GM12892 (cell line): ENCODE measurements around the gene CYTH4.

Experiments used
- DNase-seq: peaks from one replicate; pipeline ENCODE4 v3.0.0; 2011; ENCODE audit not compliant: insufficient read length
- FAIRE-seq: peaks from 2 replicates; lab custom pipeline; 2011; peaks lifted over from hg19 to GRCh38; lab: Jason Lieb, UNC
- POLR2A ChIP-seq: IDR thresholded peaks from 2 replicates; pipeline ENCODE4 v1.6.1; 2011; ENCODE audit warnings: low read depth, low read length, control low read depth
- POLR2AphosphoS5 ChIP-seq: IDR thresholded peaks from 2 replicates; pipeline ENCODE4 v1.6.1; 2011; ENCODE audit warnings: low read depth, low read length, control low read depth
- TAF1 ChIP-seq: IDR thresholded peaks from 2 replicates; pipeline ENCODE4 v1.6.1; 2011; ENCODE audit warnings: low read depth, mild to moderate bottlenecking, control low read depth, low read length, borderline replicate concordance

CYTH4 gene

DNA sequence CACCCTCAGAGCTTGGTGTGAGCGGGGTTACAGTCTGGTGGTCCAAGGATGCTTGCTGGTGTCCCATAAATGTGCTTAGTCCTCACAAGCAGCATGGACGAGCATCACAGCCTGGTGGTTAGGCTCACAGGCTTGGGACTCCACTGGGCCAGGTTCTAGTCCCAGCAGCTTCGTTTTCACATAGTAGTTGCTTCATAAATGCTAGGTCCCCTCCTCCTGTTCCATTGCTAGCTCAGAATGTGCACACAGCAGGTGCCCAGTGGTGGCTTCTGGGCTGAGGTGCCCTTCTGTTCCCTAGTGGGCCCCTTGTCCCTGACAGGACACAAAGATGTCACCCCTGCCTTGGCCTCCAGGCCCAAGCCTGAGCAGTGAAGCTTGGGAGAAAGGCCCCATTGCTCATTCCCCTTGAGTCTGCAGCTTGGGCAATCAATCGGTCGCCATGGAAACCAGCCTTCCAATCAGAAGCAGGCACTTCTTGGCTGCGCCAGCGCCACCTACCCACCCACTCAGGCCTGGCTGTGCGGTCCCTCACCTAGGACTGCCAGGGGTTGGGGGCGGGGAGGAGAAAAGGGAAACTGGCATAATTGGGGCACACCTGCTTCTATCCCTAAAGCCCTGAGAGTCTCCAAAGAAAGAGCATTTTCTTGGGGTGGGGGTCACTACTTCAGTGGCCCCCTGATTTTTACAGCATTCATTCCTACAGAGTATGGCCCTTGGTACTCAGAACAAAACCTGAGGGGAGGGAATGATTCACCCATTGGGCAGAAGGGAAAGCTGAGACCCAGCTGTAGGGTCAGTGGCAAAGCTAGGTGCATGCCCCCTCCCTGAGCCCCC is 48.1 kb downstream of the CYTH4 start:
- FAIRE-seq (peak; percentile 86), DNase-seq (peak; percentile 75)

DNA sequence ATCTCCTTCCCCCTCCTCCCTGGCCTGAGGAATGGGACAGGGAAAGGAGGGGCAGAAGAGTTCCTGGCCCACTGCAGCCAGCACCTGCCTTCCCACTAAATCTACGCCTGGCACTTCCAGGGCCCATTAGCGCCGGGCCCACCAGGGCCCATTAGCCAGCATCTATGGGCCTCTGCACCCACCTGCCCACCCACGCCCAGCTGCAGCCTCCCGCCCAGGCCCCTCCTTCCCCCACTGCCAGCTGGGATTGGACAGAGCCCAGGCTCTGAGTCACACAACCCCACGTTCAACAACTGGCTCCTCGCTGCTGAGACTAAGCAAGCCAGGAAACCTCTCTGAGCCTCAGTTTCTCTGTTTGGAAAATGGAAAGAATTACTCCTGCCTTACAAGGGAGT is 48.7 kb downstream of the CYTH4 start:
- no peak for TF ChIP-seq POLR2A
- TF ChIP-seq TAF1: no peak
- TF ChIP-seq POLR2AphosphoS5: no peak
- FAIRE-seq: no peak
- no peak for DNase-seq

More for the DNA sequence above, 48.1 kb downstream of the CYTH4 start:
- no peak for TF ChIP-seq POLR2AphosphoS5
- TF ChIP-seq TAF1: no peak
- no peak for TF ChIP-seq POLR2A

DNA sequence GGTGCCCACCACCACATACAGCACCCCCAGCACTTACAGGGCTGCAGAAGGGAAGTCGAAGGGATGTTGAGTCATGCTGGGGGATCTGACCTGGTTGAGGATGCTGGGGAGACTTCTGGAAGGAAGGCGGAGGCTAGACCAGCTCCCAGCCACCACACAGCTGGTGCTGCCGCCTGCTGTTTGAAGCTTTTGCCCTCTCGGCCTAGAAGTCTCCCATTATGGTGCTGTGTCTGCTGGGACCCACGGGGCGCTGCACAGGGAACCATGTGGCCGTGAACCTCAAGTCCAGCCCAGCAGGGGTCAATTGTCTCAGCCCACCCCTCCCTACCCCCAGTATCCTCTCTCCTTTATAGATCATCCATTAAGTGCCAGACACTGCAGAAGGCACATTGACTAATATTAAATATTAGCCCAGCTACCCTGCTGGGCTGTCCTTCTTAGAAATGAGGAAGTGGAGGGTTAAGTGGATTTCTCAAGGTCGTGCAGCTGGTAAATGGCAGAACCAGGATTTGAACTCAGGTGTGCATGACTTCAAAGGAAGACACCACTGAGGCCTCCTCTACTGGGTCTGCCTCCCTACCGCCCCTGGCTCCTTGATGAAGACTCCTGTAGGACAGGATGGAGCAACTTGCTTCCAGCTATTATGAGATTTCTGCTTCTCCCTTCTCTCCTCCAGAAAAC is 49.7 kb downstream of the CYTH4 start:
- FAIRE-seq: no peak
- no peak for TF ChIP-seq POLR2AphosphoS5
- TF ChIP-seq POLR2A: no peak
- no peak for TF ChIP-seq TAF1

DNA sequence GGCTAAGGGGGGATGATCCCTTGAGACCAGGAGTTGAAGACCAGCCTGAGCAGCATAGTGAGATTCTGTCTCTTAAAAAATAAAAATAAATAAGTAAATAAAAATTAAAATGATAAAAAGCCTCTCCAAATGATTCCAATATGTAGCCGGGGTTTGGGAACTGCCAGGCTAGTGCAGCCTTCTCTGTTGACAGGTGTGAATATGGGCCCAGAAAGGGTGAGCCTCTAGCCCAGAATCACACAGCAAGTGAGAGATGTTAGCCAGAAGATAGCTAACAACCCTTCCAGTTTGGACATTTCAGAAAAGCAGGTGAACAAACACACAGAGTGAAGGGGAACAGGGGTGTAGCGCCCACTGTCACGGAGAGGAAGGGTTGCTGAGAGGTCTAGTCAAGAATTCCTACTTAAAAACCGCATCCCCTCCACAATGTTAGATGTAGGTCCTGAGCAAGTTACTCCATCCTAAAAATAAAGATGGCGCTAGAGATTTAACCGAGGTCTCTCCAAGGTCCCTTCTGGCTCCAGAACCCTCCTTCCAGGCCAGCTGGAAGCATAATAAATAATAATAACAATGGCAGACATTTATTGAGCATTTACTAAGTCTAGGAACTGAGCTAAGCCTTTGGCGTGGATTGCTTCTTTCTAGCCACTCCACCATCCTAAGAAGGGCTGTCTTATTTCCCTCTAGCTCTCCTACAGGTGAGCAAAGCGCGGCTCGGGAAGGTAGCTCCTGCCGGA is 51.6 kb downstream of the CYTH4 start:
- no peak for TF ChIP-seq POLR2A
- DNase-seq (no peak), FAIRE-seq (no peak)

More for the DNA sequence above, 49.7 kb downstream of the CYTH4 start:
- DNase-seq: no peak

DNA sequence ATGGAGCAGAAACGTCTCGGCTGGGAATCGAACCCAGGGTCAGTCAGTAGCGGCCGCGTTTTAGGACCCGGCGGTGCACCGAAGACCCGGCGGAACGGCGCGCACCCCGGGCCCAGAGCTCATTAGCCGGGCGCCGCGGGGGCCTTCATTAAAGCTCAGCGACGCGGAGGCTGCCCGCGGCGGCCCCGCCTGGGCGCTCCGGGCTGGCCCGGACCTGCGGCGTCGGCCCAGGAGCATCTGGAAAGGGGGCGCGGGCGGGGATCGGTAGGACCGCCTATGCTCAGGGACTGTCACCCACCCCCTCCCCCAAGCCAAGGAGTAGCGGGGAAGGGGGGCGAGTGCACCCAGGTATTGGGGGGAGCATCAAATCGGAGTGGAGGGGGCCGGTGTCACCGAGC is 52.2 kb downstream of the CYTH4 start:
- DNase-seq: no peak
- TF ChIP-seq TAF1 (no peak), POLR2AphosphoS5 (no peak), POLR2A (no peak)
- FAIRE-seq: no peak

DNA sequence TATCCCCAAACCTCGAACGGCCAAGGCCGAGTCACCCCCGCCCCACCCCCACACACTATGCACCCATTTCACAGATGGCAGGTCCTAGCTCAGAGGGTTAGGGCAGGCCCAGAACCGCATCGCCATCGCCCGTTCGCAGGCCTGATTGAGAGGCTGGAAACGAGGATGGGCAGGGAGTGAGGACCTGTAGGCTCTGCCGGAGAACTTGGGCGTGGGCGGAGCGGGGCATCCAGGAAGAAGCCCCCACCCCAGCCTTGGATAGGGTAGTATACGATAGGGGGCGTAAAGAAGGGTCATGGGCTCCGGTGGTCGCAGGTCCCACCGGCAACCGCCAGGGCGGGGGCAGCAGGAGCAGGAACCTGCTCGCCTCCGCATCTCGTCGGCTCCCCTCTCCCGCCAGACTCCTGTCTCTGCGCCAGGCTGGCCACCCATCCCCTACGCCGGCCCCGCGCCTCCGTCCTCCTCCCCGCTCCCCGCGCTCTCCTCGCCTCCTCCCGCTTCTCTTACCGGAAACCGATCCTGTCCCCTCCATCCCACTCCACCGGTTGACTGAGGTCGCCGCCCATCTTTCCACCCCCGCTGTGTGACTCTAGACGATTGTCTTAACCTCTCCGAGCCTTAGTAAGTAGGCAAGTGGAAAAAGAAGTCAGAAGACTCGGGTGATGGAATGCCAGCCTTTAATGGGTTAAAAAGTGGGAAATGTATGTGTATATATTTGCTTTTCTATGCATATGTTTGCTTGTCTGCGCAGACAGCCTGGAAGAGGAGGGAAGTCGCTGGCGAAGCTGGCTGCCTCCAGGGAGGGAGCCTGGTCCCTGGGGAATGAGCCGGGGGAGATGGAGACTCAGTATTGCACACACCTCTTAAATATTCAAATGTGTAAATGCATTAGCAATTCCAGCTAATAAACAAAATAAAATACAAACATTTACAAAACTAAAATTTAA is 52.8 kb downstream of the CYTH4 start:
- TF ChIP-seq TAF1: no peak
- no peak for TF ChIP-seq POLR2A
- no peak for TF ChIP-seq POLR2AphosphoS5
- DNase-seq (no peak), FAIRE-seq (no peak)

DNA sequence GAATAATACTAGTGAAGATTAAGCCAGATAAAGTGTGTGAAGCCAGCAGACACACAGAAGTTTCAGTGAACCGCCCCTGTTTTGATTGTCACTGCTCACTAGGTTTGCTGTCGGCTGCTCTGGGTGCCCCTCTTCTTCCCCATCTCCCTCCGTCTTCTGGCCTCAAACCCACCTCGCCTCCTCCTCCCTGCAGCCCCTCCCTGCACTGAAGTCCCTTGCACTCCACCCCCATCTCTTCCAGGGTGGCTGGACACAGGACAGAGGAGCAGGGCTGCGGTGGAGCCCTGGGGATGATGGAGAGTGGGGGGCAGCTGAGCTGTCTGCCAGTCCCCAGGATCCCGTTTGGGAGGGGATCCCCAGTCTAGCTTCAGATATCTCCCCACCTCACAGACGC is 53.5 kb downstream of the CYTH4 start:
- no peak for DNase-seq
- TF ChIP-seq POLR2A (no peak), TAF1 (no peak), POLR2AphosphoS5 (no peak)
- no peak for FAIRE-seq

DNA sequence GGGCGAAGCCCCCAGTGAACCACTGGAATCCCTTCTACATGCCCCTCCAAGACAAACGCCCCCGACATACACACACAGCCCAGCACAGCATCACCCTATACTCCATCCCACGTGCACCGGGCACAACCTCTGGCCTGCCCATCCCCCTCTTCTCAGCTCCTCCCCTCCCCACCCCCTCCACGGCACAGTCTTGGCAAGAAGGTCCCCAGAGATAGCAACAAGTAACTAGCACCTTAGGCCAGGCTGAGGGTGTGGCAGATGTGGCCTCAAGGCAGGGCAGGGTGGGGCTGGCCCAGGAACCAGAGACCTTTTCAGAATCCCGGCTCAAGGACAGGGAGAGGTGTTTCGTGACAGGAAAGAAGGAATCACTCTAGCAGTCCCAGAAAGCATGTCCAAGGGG is 54.3 kb downstream of the CYTH4 start:
- DNase-seq (no peak), FAIRE-seq (no peak)
- TF ChIP-seq POLR2AphosphoS5 (no peak), TAF1 (no peak), POLR2A (no peak)

DNA sequence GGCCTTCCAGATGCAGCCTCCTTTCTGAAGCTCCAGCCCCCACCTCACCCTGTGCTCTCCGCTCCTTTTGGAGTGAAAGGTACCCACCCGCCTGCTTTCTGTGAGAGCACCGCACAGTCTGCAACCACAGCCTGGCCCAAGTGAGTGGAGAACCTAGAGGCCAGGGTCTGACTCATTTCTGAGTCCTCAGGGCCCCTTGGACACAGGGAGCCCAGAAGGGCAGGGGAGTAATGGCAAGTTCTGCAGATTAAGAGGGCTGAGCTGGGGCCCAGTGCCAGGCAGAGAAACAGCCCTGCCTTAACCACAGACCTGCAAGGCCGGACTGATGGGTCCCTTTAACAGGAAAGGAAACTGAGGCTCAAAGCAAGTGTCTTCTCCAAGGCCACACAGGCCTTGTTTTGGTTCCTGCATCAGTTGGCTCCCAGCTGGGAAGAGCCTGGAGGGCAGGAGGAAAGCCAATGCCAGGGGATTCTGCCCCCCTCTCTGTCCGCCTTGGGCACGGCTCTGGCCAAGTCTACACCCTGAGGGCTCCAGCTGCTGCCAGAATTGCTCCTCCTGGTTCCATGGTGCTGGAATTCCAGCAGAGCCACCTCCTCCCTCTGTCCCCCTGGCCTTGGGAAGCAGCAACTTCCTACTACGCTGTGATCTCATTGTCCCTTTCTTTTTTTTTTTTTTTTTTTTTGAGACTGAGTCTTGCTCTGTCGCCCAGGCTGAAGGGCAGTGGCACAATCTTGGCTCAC is 55.1 kb downstream of the CYTH4 start:
- no peak for FAIRE-seq
- no peak for TF ChIP-seq TAF1
- no peak for TF ChIP-seq POLR2A
- no peak for TF ChIP-seq POLR2AphosphoS5
- DNase-seq: no peak

DNA sequence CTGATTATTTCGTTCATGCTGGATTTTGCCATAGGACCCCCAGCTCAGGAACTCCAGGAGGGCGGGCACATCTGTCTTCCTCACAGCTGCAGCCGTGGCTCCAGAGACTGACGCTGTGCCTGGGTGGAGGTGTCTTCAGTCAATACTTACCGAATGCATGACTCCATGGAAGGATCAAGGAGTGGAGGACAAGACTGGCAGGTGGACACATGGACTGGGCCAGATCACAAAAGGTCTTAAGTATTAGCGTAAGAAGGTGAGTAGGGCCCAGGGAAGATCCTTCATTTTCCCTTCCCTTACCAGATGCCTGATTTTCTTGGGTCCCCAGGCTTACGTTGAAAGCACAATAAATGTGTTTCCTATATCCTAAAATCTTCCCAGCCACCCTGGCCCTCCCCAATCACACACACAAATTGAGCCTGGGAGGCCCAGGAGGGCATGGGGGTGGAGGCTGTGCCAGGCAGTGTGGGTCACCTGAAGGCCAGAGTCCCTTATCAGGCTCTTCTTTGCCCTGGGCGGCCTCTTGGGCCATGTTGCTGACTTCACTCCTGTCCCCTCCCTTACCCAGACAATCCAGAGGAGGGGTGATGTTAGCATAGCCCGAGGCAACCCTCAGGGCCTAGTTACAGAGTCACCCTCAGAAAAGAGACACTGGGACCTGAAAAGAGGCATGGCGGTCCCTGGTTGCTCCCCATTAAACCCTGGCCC is 56.4 kb downstream of the CYTH4 start:
- no peak for TF ChIP-seq POLR2AphosphoS5
- TF ChIP-seq TAF1: no peak
- TF ChIP-seq POLR2A: no peak
- DNase-seq (no peak), FAIRE-seq (no peak)
